DOHH2 (cell line): ENCODE measurements around the gene SPRY1.

Experiments
- H3F3A ChIP-seq: fragments of 200-600 bp; sonication (generic), shearing (Covaris generic); 2 replicates; pipeline ENCODE4 v1.6.0; 2016; ENCODE audit warnings: antibody characterized with exemption, mild to moderate bottlenecking; ENCODE audit not compliant: control insufficient read depth, insufficient read depth
- H3K27ac ChIP-seq: fragments of 200-600 bp; sonication (generic); 2 replicates; pipeline ENCODE4 v1.5.1; 2014; ENCODE audit warnings: low read depth, mild to moderate bottlenecking, low read length, moderate library complexity
- H3K27me3 ChIP-seq: fragments of 200-600 bp; sonication (generic); 2 replicates; pipeline ENCODE4 v1.6.1; 2014; ENCODE audit warnings: mild to moderate bottlenecking, low read length, mixed read lengths; ENCODE audit not compliant: control insufficient read depth
- H3K36me3 ChIP-seq: fragments of 200-600 bp; sonication (generic); 2 replicates; pipeline ENCODE4 v1.6.1; 2014; ENCODE audit warnings: mild to moderate bottlenecking, low read length, moderate library complexity, mixed read lengths; ENCODE audit not compliant: control insufficient read depth
- H3K4me1 ChIP-seq: fragments of 200-600 bp; sonication (generic); 2 replicates; pipeline ENCODE4 v1.6.1; 2014; ENCODE audit warnings: mild to moderate bottlenecking, low read length, mixed read lengths; ENCODE audit not compliant: control insufficient read depth
- H3K4me2 ChIP-seq: fragments of 200-600 bp; sonication (generic); 2 replicates; pipeline ENCODE4 v1.6.0; 2014; ENCODE audit warnings: mild to moderate bottlenecking, low read length, moderate library complexity
- H3K4me3 ChIP-seq: fragments of 200-600 bp; sonication (generic); 2 replicates; pipeline ENCODE4 v1.5.1; 2014; ENCODE audit warnings: mild to moderate bottlenecking, low read length, mixed read lengths
- H3K79me2 ChIP-seq: fragments of 200-600 bp; sonication (generic); 2 replicates; pipeline ENCODE4 v1.6.1; 2014; ENCODE audit warnings: mild to moderate bottlenecking, low read length, mixed read lengths; ENCODE audit not compliant: control insufficient read depth
- H3K9me2 ChIP-seq: fragments of 200-600 bp; sonication (generic); replicated peaks from 2 replicates; pipeline ENCODE4 v1.6.1; 2014; ENCODE audit warnings: mild to moderate bottlenecking, low read length, mixed read lengths; ENCODE audit not compliant: control insufficient read depth
- H3K9me3 ChIP-seq: fragments of 200-600 bp; sonication (generic); 2 replicates; pipeline ENCODE4 v1.6.1; 2014; ENCODE audit warnings: antibody characterized with exemption, low read length, mixed read lengths; ENCODE audit not compliant: control insufficient read depth, insufficient read depth
- H4K20me1 ChIP-seq: fragments of 200-600 bp; sonication (generic); 2 replicates; pipeline ENCODE4 v1.6.0; 2014; ENCODE audit warnings: low read depth, mild to moderate bottlenecking, antibody characterized with exemption, low read length, moderate library complexity; ENCODE audit not compliant: control insufficient read depth, insufficient read depth
- CTCF ChIP-seq: fragments of 200-600 bp; sonication (generic); IDR thresholded peaks from one replicate; pipeline ENCODE4 v1.5.1; 2014; ENCODE audit warnings: antibody characterized with exemption, mild to moderate bottlenecking, low read depth, low read length; ENCODE audit not compliant: poor library complexity, severe bottlenecking
- EZH2phosphoT487 ChIP-seq: fragments of 200-600 bp; sonication (generic); IDR thresholded peaks from 2 replicates; pipeline ENCODE4 v1.6.1; 2017; ENCODE audit warnings: borderline replicate concordance, mild to moderate bottlenecking, antibody characterized with exemption, low read length, moderate library complexity, mixed read lengths

Gene SPRY1

GRCh38 chr4:123353656-123354055 is 42.9 kb upstream of the SPRY1 start:
- Histone ChIP-seq H3K4me2 (no peak overlapping the region), H3K27me3 (no peaks in the 10 kb centered on the region), H3K4me1 (no peaks in the 10 kb centered on the region; the same call in 1 of the 2 replicates), H3K4me3 (no peak overlapping the region), H3K36me3 (no peaks in the 10 kb centered on the region), H3K9me3 (no peaks in the 10 kb centered on the region), H4K20me1 (no peaks in the 10 kb centered on the region), H3K79me2 (no peaks in the 10 kb centered on the region), H3K27ac (no peak overlapping the region), H3K9me2 (no peaks in the 10 kb centered on the region), H3F3A (no peaks in the 10 kb centered on the region)
- TF ChIP-seq EZH2phosphoT487: no peak
- TF ChIP-seq CTCF: no peak

GRCh38 chr4:123354701-123355100 is 41.9 kb upstream of the SPRY1 start:
- no peaks in the 10 kb centered on the region for H3K9me2 ChIP-seq
- TF ChIP-seq CTCF (no peak), EZH2phosphoT487 (no peak)
- H3K4me3 ChIP-seq: no peak overlapping the region
- no peaks in the 10 kb centered on the region for H3F3A ChIP-seq
- H3K79me2 ChIP-seq: no peaks in the 10 kb centered on the region
- H4K20me1 ChIP-seq: no peaks in the 10 kb centered on the region
- no peak overlapping the region for H3K27ac ChIP-seq
- H3K4me1 ChIP-seq: peaks cover 3% of the 10 kb centered on the region; the same call in 1 of the 2 replicates
- no peaks in the 10 kb centered on the region for H3K36me3 ChIP-seq
- no peaks in the 10 kb centered on the region for H3K9me3 ChIP-seq
- H3K27me3 ChIP-seq: no peaks in the 10 kb centered on the region
- H3K4me2 ChIP-seq: no peak overlapping the region

GRCh38 chr4:123356921-123357320 is 39.7 kb upstream of the SPRY1 start:
- H3K9me2 ChIP-seq: no peaks in the 10 kb centered on the region
- H3K79me2 ChIP-seq: no peaks in the 10 kb centered on the region
- H3K9me3 ChIP-seq: no peaks in the 10 kb centered on the region
- no peaks in the 10 kb centered on the region for H4K20me1 ChIP-seq
- H3K27me3 ChIP-seq: no peaks in the 10 kb centered on the region
- H3K4me2 ChIP-seq: no peak overlapping the region
- no peaks in the 10 kb centered on the region for H3F3A ChIP-seq
- H3K36me3 ChIP-seq: no peaks in the 10 kb centered on the region
- TF ChIP-seq EZH2phosphoT487: no peak
- TF ChIP-seq CTCF: no peak
- no peak overlapping the region for H3K4me3 ChIP-seq
- H3K4me1 ChIP-seq: peaks cover 5% of the 10 kb centered on the region; the same call in 1 of the 2 replicates
- H3K27ac ChIP-seq: no peak overlapping the region
